GM21723 (cell line): Measurements from ENCODE around the gene AIG1.
"Not testable (repeated sequence)": the region's sequence is repeated elsewhere in the genome, so short reads cannot be mapped to it uniquely, and the experiment has no call there.

Experiments
- ATAC-seq: cut with Tn5 transposase; IDR thresholded peaks from one replicate; pipeline ENCODE4 v1.9.1; 2021; ENCODE audit warnings: mild to moderate bottlenecking, moderate library complexity; ENCODE audit not compliant: unreplicated experiment

AIG1 gene

DNA sequence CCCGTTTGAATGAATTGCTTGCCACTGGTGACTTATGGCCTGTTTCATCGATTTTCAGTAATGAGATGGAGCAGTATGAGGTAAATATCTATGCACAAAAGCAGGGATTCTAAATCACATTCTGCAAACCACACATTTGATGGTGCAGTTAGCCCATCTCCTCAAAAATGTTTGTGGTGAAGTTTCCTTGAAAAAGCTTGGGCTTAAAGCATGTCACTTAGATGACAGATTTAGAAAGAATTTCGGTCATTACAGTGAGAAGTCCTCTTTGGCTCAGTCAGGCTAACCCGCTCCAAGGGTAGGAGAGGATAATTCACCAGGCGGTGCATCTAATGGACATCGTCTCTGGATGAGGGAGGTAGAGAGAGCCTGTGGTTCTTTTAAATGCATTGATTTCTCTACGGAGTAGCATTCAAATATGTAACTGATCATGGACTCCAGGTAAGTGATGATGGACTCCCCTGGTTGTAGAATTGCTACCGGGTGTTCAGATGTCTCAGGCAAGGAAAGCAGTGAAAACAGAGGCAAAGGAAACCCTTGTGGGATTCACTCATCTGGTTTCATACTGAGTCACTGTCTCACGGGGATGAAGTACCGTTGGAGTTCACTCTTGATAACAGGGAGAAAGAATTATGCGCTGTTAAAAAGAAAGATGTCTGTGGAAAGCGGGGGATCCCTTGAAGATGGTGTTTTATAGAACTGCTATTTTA, 65.3 kb downstream of the AIG1 start:
- no peak for ATAC-seq

DNA sequence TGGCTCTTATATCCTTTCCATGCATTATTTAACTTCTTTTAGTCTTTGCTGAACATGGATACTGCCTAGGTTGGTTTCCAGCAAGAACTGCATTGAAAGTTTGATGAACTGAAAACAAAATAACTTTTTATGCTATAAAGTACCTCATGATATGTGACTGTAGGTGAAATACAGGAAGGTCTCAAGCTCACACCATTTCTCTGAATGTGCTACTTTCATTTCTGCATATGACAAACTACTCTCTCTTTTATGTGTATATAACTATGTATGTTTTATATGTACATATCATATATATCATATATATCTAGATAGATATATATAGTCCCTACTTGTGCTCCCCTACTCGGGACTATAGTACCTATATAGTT, 65.9 kb downstream of the AIG1 start:
- ATAC-seq = no peak

DNA sequence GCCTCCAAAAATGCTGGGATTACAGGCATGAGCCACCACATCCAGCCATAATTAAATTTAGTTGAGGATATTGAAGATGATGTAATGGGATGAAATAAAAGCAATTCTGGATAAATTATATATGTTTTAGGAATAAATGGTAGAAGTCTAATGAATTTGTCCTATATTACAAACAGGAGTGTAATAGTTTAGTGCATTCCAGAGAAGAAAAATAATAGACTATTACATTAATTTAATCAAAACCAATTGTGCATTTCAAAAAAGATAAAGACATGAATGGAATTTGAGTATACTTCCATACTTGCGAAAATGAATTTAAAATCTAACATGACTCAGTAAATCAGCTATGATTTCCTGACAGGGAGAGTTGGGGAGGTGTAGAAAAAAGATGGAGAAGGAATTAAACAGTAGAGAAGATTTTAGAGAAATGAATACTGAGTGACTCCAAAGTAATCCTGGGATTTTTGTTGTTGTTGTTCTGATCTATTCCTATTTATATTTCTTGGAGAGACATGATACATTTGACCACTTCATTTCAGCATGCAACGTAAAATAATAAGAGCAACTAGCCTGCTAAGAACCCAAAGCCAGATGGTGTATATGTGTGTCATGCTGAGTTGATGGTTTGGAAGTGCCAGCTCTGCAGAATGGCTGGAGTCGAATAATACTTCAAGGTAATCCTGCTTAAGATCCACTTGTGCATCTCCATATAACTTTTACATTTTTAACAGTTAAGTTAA, 67.4 kb downstream of the AIG1 start:
- no peak for ATAC-seq

DNA sequence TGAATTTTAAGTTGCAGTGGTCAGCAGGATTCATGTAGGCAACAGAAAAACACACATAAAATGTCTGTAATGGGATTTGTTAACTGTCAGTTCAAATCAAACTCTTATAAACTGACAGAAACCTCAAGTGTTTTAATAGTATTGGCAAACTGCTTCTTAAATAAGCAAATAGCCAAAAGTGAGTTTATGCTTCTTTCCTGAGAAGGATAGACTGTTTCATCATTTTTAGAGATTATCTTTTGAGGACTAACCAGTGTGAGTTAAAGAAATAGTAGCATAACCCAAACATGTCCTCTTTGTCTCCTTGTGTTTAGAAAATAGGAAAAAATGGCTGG, 68.0 kb downstream of the AIG1 start:
- no peak for ATAC-seq

DNA sequence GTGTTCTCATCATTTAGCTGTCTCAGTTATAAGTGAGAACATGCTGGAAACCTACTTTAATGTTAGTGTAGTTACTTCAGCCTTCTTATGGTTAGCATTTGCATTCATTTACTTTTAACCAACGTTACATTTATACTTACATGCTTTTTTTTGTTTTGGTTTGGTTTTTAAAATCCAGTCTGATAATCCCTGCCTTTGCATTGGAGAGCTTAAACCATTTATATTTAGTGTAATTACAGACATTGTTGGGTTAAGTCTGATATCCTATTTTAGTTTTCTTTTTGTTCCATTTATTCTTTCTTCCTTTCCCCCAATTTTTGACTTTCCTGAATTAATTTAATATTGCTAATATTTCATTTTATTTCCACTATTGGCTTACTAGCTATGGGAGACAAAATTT, 70.2 kb downstream of the AIG1 start:
- no peak for ATAC-seq

DNA sequence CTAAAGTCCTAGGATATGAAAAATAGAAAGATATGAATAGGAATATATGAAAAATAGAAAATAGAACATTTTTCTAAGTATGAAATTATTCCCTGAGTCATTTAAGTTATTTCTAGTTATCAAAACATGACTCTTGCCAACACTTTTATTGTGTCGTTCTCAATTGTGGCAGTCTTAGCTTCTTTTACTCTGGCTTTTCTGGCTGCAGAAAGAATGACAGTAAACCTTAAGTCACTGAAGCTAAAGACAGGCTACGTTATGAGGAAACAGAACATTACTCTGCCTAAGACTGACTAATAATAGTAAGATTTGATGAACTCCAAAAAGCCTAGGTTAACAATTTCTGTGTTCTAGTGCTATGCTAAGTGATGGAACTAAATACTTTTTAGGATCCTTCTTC, 74.6 kb downstream of the AIG1 start:
- ATAC-seq = no peak

DNA sequence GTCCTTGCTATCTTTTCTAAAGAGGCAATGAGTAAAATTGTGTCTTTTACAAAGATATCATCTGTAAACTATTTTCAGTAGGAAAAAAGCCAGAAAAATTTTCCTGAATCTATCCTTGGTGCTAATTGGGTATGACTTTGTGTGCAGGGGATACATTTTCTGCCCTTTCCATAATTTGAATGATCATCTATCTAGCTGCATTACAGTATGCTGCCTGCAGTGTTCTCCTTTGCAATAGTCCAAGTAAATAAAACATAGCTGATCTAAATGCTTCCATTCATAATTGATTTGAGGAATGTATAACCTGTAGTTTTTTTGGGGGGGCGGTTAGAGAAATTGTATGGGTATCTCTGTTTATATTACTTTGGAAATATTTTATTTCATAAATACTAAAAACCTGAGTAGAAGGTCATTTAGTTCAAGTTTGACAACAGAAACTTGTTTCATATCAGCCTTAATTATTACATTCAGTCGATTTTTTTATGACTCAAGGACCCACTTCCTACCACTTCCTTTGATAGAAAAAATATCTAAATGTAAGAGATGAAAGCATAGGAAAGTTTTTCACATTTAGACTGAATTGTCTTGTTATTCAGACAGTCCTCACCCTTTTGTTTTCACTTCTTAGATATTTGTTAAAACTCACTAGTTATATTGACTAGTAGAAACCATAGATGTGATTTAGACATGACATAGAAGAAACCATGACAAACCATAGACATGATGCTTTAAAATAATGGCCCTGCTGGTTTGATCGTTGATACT, 75.3 kb downstream of the AIG1 start:
- no peak for ATAC-seq

DNA sequence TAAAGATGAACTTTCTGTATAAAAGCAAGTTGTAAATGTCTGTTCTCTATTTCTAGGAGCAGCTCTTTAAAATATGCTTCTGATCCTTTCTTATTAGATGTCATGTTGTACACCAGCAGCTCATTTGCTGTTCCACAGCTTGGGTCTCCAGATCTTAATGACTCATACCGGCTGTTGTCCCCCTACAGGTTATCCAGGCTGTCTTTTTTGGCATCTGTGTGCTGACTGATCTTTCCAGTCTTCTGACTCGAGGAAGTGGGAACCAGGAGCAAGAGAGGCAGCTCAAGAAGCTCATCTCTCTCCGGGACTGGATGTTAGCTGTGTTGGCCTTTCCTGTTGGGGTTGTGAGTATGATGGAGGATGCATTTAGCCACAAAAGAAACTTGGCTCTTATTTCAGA, 76.0 kb downstream of the AIG1 start:
- no peak for ATAC-seq

DNA sequence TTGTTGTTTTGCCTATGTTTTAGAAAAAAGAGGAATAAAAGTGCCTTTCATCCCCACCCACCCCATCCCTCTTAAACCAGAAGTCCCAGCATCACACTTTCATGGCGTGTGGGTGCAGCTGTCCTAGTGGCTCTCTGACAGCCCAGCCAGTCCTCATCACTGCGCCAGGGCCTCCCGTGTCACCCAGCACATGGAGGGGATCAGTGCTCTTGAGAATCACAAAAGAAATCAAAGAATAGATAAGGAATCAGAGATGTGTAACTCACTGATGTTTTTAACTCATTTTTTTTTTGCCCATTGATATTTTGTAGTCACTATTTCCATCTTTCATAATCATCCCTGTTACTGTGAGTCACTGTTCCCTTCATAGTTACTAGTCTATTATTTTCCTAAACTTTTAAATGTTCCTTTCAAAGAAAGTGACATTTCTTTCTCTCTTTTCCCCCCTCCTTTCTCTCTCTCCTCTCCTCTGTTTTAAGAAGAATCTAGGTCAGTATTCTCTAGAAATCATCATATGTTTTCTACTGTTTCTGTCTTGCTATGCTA, 78.6 kb downstream of the AIG1 start:
- ATAC-seq = no peak

DNA sequence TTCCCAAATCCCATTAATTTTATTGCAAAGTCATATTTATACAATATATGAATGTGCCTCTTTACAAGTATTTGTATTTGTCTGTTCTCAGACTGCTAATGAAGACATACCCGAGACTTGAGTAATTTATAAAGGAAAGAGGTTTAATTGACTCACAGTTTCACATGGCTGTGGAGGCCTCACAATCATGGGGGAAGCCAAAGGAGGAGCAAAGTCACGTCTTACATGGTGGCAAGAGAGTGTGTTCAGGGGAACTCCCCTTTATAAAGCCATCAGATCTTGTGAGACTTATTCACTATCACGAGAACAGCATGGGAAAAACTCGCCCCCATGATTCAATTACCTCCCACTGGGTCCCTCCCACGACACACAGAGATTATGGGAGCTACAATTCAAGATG, 79.2 kb downstream of the AIG1 start:
- not testable (repeated sequence) for ATAC-seq

DNA sequence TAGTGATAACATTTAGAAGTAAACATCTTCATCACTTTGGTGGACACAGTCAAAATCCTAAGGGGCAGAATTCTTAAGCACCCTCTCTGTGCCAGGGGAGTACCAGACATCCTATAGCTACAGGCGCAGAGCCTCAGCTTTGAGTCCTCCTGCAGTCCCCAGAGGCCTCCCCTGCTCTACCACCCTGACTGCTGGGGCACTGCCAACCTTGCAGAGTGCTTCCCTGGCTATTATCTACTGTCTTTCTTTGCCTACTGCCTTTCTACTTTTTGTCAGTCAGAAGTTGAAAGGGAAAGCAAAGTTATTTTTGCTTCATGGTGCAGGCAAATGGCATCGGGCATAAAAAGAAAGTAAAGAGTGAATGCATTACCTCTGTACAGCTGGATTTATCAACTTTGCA, 80.1 kb downstream of the AIG1 start:
- ATAC-seq = no peak

DNA sequence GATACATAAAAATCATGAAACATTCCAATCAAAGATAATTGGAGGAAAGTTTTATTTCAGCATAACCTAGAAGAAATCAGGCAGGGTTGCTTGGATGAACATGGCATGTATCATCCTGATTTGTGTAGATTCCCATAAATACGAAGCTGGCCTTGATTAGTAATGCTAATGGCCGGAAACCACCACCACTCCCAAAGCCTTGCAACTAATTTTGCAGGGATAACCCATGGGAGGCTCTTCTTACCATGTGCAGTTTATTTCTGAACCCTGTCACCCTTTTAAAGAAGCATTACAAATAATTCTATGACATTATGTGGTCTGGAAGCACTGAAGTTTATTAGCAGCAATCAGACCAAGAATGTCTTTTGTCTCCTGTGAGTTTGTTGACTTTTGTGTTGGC, 80.8 kb downstream of the AIG1 start:
- ATAC-seq = no peak

DNA sequence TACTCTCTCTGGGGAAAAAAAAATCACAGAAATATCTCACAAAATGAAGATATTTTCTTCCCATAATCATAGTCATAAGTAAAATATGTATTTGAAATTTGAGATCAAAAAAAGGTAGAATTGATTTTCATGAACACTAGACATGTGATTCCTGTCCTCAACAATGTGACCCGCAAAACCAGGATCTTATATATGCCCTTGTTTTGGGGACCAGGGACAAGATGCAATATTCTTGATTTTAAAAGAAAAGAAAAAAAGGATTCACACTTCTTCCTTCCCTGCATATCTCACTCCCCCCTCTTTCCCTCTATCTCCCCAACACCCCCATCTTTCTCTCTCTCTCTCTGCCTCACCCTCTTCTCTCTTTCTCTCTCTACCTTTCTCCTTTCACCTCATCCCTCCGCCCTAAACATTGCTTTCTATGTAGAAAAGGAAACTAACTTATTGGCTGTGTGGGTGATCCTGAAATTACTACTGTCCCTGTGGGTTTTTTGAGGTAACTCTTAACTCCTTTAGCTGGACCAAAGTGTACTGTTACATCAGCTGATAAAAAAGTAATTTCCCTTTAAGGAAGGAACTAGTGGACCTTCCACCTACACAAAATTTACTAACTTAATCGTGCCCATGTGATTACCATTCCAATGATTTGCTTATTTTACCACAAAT, 85.6 kb downstream of the AIG1 start:
- peak; percentile 67 for ATAC-seq

DNA sequence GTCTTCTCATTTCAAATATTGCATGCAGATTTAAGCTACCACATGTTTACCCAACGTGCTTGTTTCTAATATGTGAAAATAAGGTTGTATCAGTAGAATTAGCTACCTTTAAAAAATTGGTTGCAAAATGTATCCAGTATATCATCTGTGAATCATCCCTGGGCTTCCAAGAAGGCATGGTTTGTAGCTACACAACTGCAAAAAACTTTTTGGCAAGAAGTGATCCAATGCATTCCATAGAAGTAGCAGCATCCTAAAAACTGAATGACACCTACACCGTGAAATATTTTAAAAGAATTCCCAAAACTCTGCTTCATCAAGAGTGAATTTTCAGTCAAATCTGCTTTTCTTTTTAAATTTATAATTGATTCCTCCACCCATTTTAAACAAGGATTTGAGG, 89.1 kb downstream of the AIG1 start:
- no peak for ATAC-seq

DNA sequence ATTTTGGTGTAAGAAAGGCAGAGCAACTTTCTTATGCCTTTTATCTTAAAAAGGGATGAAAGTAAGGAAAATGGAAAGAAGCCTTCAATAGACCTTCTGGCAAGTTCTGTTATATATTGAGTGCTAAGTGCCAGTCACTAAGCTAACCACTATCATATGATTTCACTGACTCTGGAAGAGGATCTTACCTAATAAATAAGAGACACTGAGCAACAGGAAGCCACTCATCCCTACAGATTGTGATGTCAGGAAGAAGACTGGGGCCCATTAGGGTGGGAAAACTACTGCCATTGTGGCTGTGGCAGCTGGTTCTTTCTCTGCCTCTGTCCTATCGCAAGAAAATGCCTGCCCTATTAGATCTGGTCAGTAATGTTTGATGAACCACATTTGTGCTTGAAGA, 89.6 kb downstream of the AIG1 start:
- ATAC-seq = no peak

DNA sequence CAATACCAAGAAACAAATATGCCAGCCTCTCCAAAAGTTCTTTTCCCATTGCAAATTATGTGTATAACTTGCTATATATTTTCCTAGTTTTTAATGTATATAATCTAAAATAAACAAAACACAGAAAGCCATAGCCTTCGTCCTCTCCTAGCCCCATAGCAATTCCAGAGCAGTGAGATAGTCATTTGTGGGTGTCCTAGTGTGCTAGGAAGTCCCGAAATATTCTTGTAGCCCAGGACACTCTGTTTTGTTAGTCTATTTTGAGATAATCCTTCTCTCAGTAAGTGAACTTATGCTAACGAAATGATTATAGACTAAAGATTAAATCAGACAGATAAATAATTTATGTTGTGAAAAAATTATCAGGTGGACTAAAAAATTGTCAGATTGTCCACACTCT, 90.7 kb downstream of the AIG1 start:
- no peak for ATAC-seq

DNA sequence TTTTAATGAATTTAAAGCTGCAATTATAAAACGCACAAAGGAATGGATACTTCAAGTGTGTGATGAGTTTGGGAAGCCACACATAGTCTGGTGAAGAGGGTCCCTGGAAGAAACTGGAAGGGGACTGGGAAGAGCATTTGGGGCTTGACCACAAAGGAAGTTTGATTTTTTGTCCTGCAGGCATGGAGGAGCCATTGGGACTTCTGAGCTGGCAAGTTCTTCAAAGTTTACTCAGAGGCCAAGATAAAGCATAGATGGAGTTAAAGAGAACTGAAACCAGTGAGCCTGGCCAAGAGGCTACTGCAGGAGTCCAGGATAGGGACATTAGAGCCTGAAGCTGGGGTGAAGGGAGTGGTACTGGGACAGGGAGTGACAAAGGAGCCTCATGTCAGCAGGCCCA, 95.0 kb downstream of the AIG1 start:
- no peak for ATAC-seq

DNA sequence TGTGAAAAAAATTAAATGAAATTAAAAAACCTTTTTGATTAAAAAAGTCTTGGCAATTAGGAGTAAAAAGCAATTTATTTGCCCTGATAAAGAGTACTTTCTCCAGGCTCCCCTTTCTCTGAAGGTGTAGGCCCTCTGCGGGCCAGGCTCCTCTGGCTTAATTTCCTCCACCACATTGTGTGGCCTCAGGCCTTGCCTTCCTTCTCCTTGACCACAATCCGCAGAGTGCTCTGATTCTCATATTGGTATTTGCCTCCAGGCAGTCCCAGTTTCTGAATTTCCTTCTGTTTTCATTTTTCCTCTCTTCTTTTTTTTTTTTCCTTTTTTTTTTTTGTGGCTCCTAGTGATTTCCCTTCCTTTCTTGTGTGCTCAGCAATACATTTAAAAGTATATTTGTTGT, 96.4 kb downstream of the AIG1 start:
- no peak for ATAC-seq

DNA sequence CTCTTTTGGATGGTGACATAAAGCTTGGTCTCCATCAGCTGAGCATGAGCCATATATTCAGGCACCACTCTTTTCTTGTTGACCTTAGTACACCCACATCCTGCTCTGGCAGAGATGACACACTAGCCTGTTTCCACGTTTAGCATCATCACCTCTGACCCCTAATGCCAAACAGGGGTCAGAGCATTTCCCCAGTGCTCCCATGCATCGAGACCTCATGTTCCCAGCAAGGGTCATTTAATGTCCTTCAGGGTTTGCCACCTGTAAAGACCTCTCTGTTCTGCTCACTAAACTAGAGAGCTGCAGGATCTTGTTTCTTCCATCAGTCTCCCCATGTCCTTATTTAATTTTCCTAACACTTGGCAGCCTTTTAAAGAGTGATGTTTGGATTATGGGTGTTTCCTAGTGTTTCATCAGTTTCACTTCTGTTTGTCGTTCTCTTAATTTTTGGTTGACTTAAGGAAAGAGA, 97.5 kb downstream of the AIG1 start:
- ATAC-seq = no peak

DNA sequence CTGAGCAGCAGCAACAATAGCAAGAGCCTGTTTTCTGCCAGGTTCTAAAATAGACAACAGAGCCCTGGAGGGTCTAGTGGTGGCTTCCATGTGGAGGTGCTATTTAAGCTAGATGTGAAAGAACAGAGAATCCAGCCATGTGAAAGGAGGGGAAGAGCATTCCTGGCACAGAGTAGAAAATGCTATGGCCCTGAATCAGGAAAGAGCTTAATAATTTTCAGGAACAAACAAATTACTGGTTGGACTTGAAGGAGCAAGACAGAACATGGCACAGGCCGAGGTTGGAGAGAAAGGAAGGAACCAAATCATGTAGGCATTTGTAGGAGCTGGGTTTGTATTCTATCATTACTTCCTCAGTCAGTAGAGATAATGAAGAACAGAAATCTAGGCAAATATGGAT, 98.3 kb downstream of the AIG1 start:
- no peak for ATAC-seq

DNA sequence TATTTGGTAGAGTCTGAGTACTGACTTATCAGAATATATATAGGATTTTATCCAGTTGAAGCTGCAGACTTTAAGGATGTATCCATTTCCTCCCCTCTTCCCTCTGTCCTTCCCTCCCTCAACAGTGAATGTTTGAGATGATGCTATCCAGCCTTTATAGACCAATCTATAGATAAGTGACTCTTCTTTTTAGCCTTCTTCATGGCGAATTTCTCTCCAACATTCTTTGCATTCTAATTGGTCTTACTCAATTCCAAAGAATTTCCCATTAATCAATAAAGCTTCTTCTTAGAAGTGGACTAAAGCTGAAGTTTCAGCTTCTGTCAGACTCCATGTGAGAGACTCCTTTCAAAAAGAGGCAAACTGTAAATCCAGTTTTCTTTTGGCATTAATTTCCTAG, 99.3 kb downstream of the AIG1 start:
- ATAC-seq = no peak
